Thyroid gland (tissue), 4 donors: Measurements from ENCODE around the gene NXN. TPM values are rescaled to one million over a fixed set of nuclear protein-coding genes. Genes with fewer than 3 reads are reported as not detected.
"Not testable (repeated sequence)": the region's sequence is repeated elsewhere in the genome, so short reads cannot be mapped to it uniquely, and the experiment has no call there.

ENCODE experiments used
- DNase-seq, 2 donors: peaks; one replicate each; pipeline ENCODE4 v3.0.0-alpha.2; 2019
- H3K27ac ChIP-seq, 3 donors: fragments of 200-600 bp; sonication (generic); 1 replicate in 2 of 3; 2 replicates in 1 of 3; pipeline ENCODE4 v1.5.1; 2016 to 2019; ENCODE audit warnings: mild to moderate bottlenecking in 1 of 3, moderate library complexity in 1 of 3
- H3K27me3 ChIP-seq: fragments of 200-600 bp; sonication (generic); one replicate; pipeline ENCODE4 v1.5.1; 2019
- H3K36me3 ChIP-seq, 2 donors: fragments of 200-600 bp; sonication (generic); one replicate each; pipeline ENCODE4 v1.5.1; 2016 to 2019
- H3K4me1 ChIP-seq, 2 donors: fragments of 200-600 bp; sonication (generic); one replicate each; pipeline ENCODE4 v1.5.1; 2017 to 2019
- H3K4me3 ChIP-seq, 3 donors: fragments of 200-600 bp; sonication (generic); replicated peaks in 1 of 3; 1 replicate in 2 of 3; 2 replicates in 1 of 3; pipeline ENCODE4 v1.5.1; 2016; ENCODE audit warnings: mild to moderate bottlenecking in 1 of 3
- H3K9me3 ChIP-seq: fragments of 200-600 bp; sonication (generic); one replicate; pipeline ENCODE4 v1.5.1; 2017
- CTCF ChIP-seq, 6 experiments: fragments of 200-600 bp in 3 of 6; fragments of 450-650 bp in 3 of 6; sonication (generic) in 3 of 6; IDR thresholded peaks; one replicate each; pipeline ENCODE4 v1.5.1; 2016 to 2019; ENCODE audit warnings: antibody characterized with exemption in 6 of 6, mild to moderate bottlenecking in 2 of 6, inconsistent platforms in 1 of 6, moderate library complexity in 1 of 6
- POLR2A ChIP-seq, 2 donors: fragments of 450-650 bp; IDR thresholded peaks; one replicate each; pipeline ENCODE4 v1.6.1; 2017; ENCODE audit warnings: antibody characterized with exemption in 2 of 2, mild to moderate bottlenecking in 2 of 2, moderate library complexity in 1 of 2
- WGBS, 2 donors: methylation state at CpG; one replicate each; pipeline ENCODE4 v1.1.5; 2017; 5-methylcytosine and 5-hydroxymethylcytosine counted together
- intact Hi-C: fragments of 100-400 bp; cut with DNase I; formaldehyde crosslinking; loops from one replicate; pipeline ENCODE4 v1.15.1; 2023
- total RNA-seq, 4 donors: library from RNA; depleted of rRNA; stranded (reverse); fragments of >200 nt; gene quantifications; one replicate each; pipeline ENCODE4 v1.2.3, GENCODE V29; 2016

Gene NXN
- total RNA-seq, 4 donors from 2014 or later: 14.5 to 18.3 (median 17.2) TPM

GRCh38 chr17:880443-881269 lies 98.9 kb downstream of the NXN start:
- intact Hi-C loops: no loop called here
- peaks cover 6 to 36% of the 10 kb centered on the region in 2 donors for H3K4me1 ChIP-seq
- no peaks in the 10 kb centered on the region for H3K27me3 ChIP-seq
- peak overlapping the region; percentile 10 to 84 (median 59) for H3K27ac ChIP-seq
- H3K9me3 ChIP-seq: no peaks in the 10 kb centered on the region
- WGBS, 2 donors: 70 to 85% methylated on average over 15 of the region's 15 CpGs
- no peaks in the 10 kb centered on the region for H3K36me3 ChIP-seq
- DNase-seq: no peak
- TF ChIP-seq POLR2A (IDR thresholded peaks at IDR 0.05) (no peak), CTCF (IDR thresholded peaks at IDR 0.05) (no peak)
- no peak overlapping the region for H3K4me3 ChIP-seq

GRCh38 chr17:879546-880442 lies 99.8 kb downstream of the NXN start:
- Histone ChIP-seq H3K36me3 (no peaks in the 10 kb centered on the region), H3K4me1 (peaks cover 6 to 36% of the 10 kb centered on the region in 2 donors), H3K27ac (peak overlapping the region; percentile 10 to 84 (median 59)), H3K27me3 (no peaks in the 10 kb centered on the region), H3K9me3 (no peaks in the 10 kb centered on the region), H3K4me3 (no peak overlapping the region)
- DNase-seq: peak; percentile 95 to 97
- intact Hi-C loops: loop anchor here (5.0 to 10.0 kb wide), 2 partner anchors 75 to 98 kb away; partner anchors contain the start of gene NXN
- WGBS, 2 donors: 31 to 41% methylated on average over 21 to 26 of the region's 26 CpGs
- TF ChIP-seq POLR2A (IDR thresholded peaks at IDR 0.05): no peak
- peak; percentile 36 to 82 (median 70) for TF ChIP-seq CTCF (IDR thresholded peaks at IDR 0.05)

GRCh38 chr17:877630-878029 lies 101.9 kb downstream of the NXN start:
- Histone ChIP-seq H3K27me3 (no peaks in the 10 kb centered on the region), H3K4me1 (peaks cover 6 to 26% of the 10 kb centered on the region in 2 donors), H3K4me3 (no peak overlapping the region), H3K9me3 (no peaks in the 10 kb centered on the region), H3K36me3 (no peaks in the 10 kb centered on the region), H3K27ac (no peak overlapping the region)
- intact Hi-C loops: loop anchor here (5.0 to 10.0 kb wide), 2 partner anchors 73 to 100 kb away; partner anchors contain the start of gene NXN
- no peak for DNase-seq
- TF ChIP-seq POLR2A (IDR thresholded peaks at IDR 0.05) (no peak), CTCF (IDR thresholded peaks at IDR 0.05) (no peak)
- WGBS, 2 donors: 74 to 80% methylated on average over 14 of the region's 14 CpGs

- no peak for DNase-seq
- H3K4me3 ChIP-seq: no peak overlapping the region
- H3K27me3 ChIP-seq: no peaks in the 10 kb centered on the region
- H3K9me3 ChIP-seq: no peaks in the 10 kb centered on the region
- no peak overlapping the region for H3K27ac ChIP-seq
- H3K36me3 ChIP-seq: no peaks in the 10 kb centered on the region
- 85 to 89% methylated on average over 12 of the region's 12 CpGs for WGBS, 2 donors
- peaks cover 6 to 18% of the 10 kb centered on the region in 2 donors for H3K4me1 ChIP-seq
- intact Hi-C loops: loop anchor here (5.0 to 10.0 kb wide), 2 partner anchors 71 to 101 kb away; partner anchors contain the start of gene NXN
- TF ChIP-seq CTCF (IDR thresholded peaks at IDR 0.05) (no peak), POLR2A (IDR thresholded peaks at IDR 0.05) (no peak)
Measured at GRCh38 chr17:876272-876671, 103.3 kb downstream of the NXN start.

- not testable (repeated sequence) for H3K27me3 ChIP-seq, H3K36me3 ChIP-seq, DNase-seq, H3K9me3 ChIP-seq, H3K27ac ChIP-seq, H3K4me3 ChIP-seq
- H3K4me1 ChIP-seq: peaks cover 4 to 15% of the 10 kb centered on the region in 2 donors
- intact Hi-C loops: loop anchor here (10.0 kb wide), 1 partner anchor 70 kb away; no protein-coding TSS in a partner anchor
- WGBS, 2 donors: 99% methylated on average over 2 of the region's 2 CpGs
Measured at GRCh38 chr17:874590-874989, 105.0 kb downstream of the NXN start.
